Esophagus squamous epithelium (tissue), 5 donors: ENCODE measurements around the gene PSMB7. TPM values are rescaled to one million over a fixed set of nuclear protein-coding genes. Genes with fewer than 3 reads are reported as not detected.

Experiments used
- DNase-seq: peaks from one replicate; lab custom pipeline; 2025; lab: John Stamatoyannopoulos, UW
- H3K27ac ChIP-seq, 4 donors: fragments of 200-600 bp; sonication (generic); one replicate each; pipeline ENCODE4 v1.5.1; 2016 to 2019; ENCODE audit warnings: mild to moderate bottlenecking in 1 of 4
- H3K27me3 ChIP-seq, 4 donors: fragments of 200-600 bp; sonication (generic); 1 replicate in 3 of 4; 2 replicates in 1 of 4; pipeline versions ENCODE4 v1.5.1 to v1.6.0; 2017 to 2021; ENCODE audit warnings: antibody characterized with exemption in 1 of 4
- H3K36me3 ChIP-seq, 3 donors: fragments of 200-600 bp; sonication (generic); one replicate each; pipeline ENCODE4 v1.5.1; 2016 to 2019
- H3K4me1 ChIP-seq, 3 donors: fragments of 200-600 bp; sonication (generic); one replicate each; pipeline ENCODE4 v1.5.1; 2017 to 2019
- H3K4me3 ChIP-seq, 4 donors: fragments of 200-600 bp; sonication (generic); 1 replicate in 3 of 4; 2 replicates in 1 of 4; pipeline ENCODE4 v1.5.1; 2016 to 2019; ENCODE audit warnings: mild to moderate bottlenecking in 2 of 4, moderate library complexity in 1 of 4
- H3K9me3 ChIP-seq, 3 donors: fragments of 200-600 bp; sonication (generic); one replicate each; pipeline ENCODE4 v1.5.1; 2016 to 2019
- POLR2A ChIP-seq, 4 donors: fragments of 450-650 bp; IDR thresholded peaks; one replicate each; pipeline ENCODE4 v1.6.1; 2017; ENCODE audit warnings: antibody characterized with exemption in 4 of 4, mild to moderate bottlenecking in 4 of 4, moderate library complexity in 3 of 4
- WGBS, 2 donors: methylation state at CpG; one replicate each; pipeline ENCODE4 v1.1.5; 2018; 5-methylcytosine and 5-hydroxymethylcytosine counted together
- intact Hi-C: fragments of 100-400 bp; cut with DNase I; formaldehyde crosslinking; loops from one replicate; pipeline ENCODE4 v1.15.0; 2022
- total RNA-seq, 4 donors: library from RNA; depleted of rRNA; stranded (reverse); fragments of >200 nt; gene quantifications; one replicate each; pipeline ENCODE4 v1.1.0, GENCODE V29; 2016
- TF ChIP-seq, protein P1 (sequence below), 6 experiments: fragments of 450-650 bp in 4 of 6; fragments of 200-600 bp in 2 of 6; sonication (generic) in 2 of 6; IDR thresholded peaks; one replicate each; pipeline ENCODE4 v1.5.1; 2016 to 2019; ENCODE audit warnings: antibody characterized with exemption in 6 of 6, mild to moderate bottlenecking in 4 of 6, moderate library complexity in 4 of 6
- donor health status: DM: yes; HTN: yes; CAD: no.

Gene PSMB7
- total RNA-seq, 4 donors from 2014 or later, result 114 to 229 (median 170) TPM

DNA sequence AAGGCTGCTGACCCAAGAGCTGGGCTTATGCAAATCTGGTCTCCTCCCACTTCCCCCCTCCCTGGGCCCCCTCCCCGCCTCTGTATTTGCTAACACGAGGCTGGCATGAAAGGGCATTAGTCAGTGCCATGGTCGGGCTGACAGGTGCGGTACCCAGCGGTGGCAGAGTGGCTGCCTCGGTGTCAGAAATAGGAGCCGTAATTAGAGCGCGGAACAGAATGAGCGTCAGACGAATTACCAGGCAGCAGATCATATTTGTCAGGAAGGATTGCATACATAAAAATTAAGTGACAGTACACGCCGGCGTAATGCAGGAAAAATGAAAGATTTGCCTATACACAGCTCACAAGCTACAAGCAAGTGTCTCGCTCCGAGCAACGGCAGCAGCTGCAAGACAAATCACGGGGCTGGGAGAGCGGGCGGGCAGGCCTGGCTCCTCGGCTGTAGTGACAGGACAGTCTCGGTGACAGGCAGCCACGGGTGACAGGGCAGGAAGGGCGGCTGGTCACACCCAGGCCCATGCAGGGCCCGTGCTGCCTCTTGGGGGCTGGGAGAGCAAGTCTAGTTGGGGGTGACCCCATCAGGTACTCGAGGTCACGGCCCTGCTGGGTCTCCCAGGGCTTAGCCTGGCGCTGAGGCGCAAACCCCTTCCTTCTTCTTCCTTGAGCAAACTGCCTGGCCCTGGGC is 85.1 kb downstream of the PSMB7 start:
- H3K27ac ChIP-seq, result no peak overlapping the region
- TF ChIP-seq POLR2A (IDR thresholded peaks at IDR 0.05), result no peak
- intact Hi-C loops, result no loop called here
- whole genome bisulfite sequencing, 2 donors, result 93 to 96% methylated on average over 20 to 21 of the region's 29 CpGs
- H3K4me1 ChIP-seq, result no peaks in the 10 kb centered on the region
- no peaks in the 10 kb centered on the region for H3K9me3 ChIP-seq
- no peak for DNase-seq
- no peaks in the 10 kb centered on the region for H3K27me3 ChIP-seq
- H3K36me3 ChIP-seq, result peaks cover 14 to 88% (median 19%) of the 10 kb centered on the region in 3 donors
- no peak overlapping the region for H3K4me3 ChIP-seq

DNA sequence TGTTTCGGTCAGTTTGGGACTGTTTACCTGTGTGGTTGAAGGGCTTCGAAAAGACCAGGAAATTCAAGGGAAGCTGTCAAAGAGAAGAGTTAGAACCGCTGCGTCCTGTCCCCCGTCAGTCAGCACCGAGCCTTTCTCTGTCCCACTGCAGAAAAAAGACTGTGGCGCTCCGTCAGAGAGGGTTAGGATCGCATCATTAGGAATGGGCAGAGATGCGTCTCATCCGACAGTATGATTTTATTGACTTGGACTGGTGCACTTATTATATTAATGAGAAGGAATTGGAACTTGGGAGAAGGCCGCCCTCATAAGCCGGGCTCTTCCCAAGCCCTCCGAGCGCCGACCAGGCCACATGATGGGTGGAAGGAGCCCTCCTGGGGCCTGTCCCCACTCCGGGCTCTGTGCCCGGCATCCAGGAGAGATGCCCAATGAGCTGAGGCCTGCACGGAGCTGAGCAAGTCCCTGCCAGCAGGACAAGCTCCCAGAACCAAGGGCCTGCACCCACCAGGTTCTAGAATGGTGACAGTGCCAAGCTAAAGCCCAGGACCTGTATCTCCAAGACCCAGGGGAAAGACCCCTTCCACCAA is 85.9 kb downstream of the PSMB7 start:
- no peaks in the 10 kb centered on the region for H3K9me3 ChIP-seq
- 84 to 89% methylated on average over 10 to 14 of the region's 19 CpGs for WGBS, 2 donors
- TF ChIP-seq, protein P1, sequence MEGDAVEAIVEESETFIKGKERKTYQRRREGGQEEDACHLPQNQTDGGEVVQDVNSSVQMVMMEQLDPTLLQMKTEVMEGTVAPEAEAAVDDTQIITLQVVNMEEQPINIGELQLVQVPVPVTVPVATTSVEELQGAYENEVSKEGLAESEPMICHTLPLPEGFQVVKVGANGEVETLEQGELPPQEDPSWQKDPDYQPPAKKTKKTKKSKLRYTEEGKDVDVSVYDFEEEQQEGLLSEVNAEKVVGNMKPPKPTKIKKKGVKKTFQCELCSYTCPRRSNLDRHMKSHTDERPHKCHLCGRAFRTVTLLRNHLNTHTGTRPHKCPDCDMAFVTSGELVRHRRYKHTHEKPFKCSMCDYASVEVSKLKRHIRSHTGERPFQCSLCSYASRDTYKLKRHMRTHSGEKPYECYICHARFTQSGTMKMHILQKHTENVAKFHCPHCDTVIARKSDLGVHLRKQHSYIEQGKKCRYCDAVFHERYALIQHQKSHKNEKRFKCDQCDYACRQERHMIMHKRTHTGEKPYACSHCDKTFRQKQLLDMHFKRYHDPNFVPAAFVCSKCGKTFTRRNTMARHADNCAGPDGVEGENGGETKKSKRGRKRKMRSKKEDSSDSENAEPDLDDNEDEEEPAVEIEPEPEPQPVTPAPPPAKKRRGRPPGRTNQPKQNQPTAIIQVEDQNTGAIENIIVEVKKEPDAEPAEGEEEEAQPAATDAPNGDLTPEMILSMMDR (IDR thresholded peaks at IDR 0.05), result no peak
- TF ChIP-seq POLR2A (IDR thresholded peaks at IDR 0.05), result no peak
- H3K36me3 ChIP-seq, result peaks cover 14 to 87% (median 19%) of the 10 kb centered on the region in 3 donors
- H3K27me3 ChIP-seq, result no peaks in the 10 kb centered on the region
- DNase-seq, result no peak
- H3K27ac ChIP-seq, result no peak overlapping the region
- H3K4me1 ChIP-seq, result no peaks in the 10 kb centered on the region
- H3K4me3 ChIP-seq, result no peak overlapping the region
- intact Hi-C loops, result no loop called here

DNA sequence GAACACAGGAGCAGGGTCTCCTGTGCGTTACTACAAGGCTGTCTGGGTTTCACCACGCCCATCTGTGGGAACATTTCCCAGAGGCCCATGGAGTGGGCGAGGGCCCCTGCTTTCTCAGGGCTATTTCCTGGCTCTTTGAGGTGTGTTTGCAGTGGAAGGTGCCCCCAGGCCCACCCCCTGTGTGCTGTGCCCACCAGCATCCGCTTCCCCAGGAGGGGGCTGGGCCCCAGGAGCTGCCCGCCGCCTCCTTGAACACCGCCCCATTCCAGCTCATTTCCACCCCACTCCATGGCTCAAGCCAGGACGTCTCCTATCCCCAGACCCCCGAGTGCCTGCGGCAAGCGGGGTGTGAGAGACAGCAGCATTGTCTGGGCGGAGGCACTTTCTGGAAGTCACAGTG is 87.0 kb downstream of the PSMB7 start:
- DNase-seq, result no peak
- no peak overlapping the region for H3K4me3 ChIP-seq
- TF ChIP-seq, protein P1 (IDR thresholded peaks at IDR 0.05), result no peak
- no peak for TF ChIP-seq POLR2A (IDR thresholded peaks at IDR 0.05)
- no peaks in the 10 kb centered on the region for H3K9me3 ChIP-seq
- no peaks in the 10 kb centered on the region for H3K4me1 ChIP-seq
- 94 to 100% methylated on average over 1 to 3 of the region's 12 CpGs for WGBS, 2 donors
- intact Hi-C loops, result no loop called here
- no peak overlapping the region for H3K27ac ChIP-seq
- peaks cover 14 to 89% (median 19%) of the 10 kb centered on the region in 3 donors for H3K36me3 ChIP-seq
- no peaks in the 10 kb centered on the region for H3K27me3 ChIP-seq

DNA sequence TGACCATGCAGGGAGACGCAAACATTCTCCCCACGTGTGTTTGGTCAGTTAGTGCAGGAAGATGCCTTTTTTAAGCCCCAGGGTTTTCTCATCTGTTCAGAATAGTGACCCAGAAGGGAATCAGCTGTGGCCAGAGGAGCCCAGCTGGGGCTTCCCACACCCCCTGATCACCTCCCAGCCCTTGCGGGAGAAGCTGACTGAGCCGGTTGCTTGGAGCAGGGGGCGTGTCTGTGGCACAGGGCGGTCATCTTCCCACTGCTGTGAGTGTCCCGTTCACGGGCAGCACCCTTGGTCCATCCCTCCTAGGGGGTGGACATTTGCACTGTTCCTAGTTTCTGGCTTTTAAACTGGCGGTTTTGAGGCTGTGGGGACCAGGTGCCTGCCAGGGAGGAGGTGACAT is 87.8 kb downstream of the PSMB7 start:
- intact Hi-C loops, result no loop called here
- whole genome bisulfite sequencing, 2 donors, result 84% methylated on average over 6 of the region's 9 CpGs; no CpG with 5 or more reads in 1 of the 2 donors
- no peaks in the 10 kb centered on the region for H3K9me3 ChIP-seq

DNA sequence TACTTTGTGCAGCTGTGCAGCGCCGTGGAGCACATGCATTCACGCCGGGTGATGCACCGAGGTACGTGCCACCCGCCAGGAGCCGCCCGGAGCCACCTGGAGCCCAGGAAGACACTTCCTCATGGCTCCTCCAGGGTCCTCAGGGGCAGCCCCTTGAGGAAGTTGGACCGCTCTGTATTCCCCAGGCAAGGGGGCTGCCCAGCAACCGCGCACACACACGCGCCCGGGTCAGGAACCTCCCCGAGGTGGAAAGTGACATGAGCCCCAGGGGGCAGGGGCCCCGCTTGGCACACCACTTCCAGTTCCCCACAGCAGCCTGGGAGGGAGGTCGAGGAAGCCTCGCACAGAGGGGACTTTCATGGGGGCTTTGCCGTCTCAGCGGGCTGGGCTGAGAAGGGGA is 88.9 kb downstream of the PSMB7 start:
- WGBS, 2 donors, result 82% methylated on average over 4 of the region's 21 CpGs; no CpG with 5 or more reads in 1 of the 2 donors
- DNase-seq, result no peak
- Histone ChIP-seq H3K4me3 (no peak overlapping the region), H3K27me3 (no peaks in the 10 kb centered on the region), H3K36me3 (peaks cover 14 to 89% (median 19%) of the 10 kb centered on the region in 3 donors), H3K4me1 (no peaks in the 10 kb centered on the region), H3K9me3 (no peaks in the 10 kb centered on the region), H3K27ac (no peak overlapping the region)
- intact Hi-C loops, result no loop called here
- TF ChIP-seq, protein P1 (IDR thresholded peaks at IDR 0.05), result no peak
- TF ChIP-seq POLR2A (IDR thresholded peaks at IDR 0.05), result no peak

More for the DNA sequence above, 87.8 kb downstream of the PSMB7 start:
- TF ChIP-seq, protein P1 (IDR thresholded peaks at IDR 0.05), result no peak
- no peak for TF ChIP-seq POLR2A (IDR thresholded peaks at IDR 0.05)
- H3K27ac ChIP-seq, result no peak overlapping the region
- DNase-seq, result no peak
- peaks cover 14 to 89% (median 19%) of the 10 kb centered on the region in 3 donors for H3K36me3 ChIP-seq
- H3K27me3 ChIP-seq, result no peaks in the 10 kb centered on the region
- no peaks in the 10 kb centered on the region for H3K4me1 ChIP-seq
- no peak overlapping the region for H3K4me3 ChIP-seq
